ENCODE measurements around the gene B3GNT9. TPM values are rescaled to one million over a fixed set of nuclear protein-coding genes. Genes with fewer than 3 reads are reported as not detected.

Gene B3GNT9
- total RNA-seq, 1 experiment from 2014 or later = 3.8 TPM

GRCh38 chr16:67147437-67148140 is 3.2 kb downstream of the B3GNT9 start:
- Histone ChIP-seq H3K9ac (ENCODE audit: low read length) (no peak overlapping the region), H3K79me2 (ENCODE audit: insufficient read depth, low read length) (no peaks in the 10 kb centered on the region), H3K36me3 (ENCODE audit: control insufficient read depth in 1 of 2, insufficient read depth in 2 of 2, low read length in 2 of 2) (peaks cover 18 to 36% of the 10 kb centered on the region in 2 experiments; a peak in 3 of 4 replicates), H3K27me3 (ENCODE audit: insufficient read depth, low read length) (no peaks in the 10 kb centered on the region), H2AFZ (ENCODE audit: low read depth, low read length, poor library complexity, severe bottlenecking) (no peak overlapping the region), H3K4me2 (ENCODE audit: low read length) (no peak overlapping the region), H3K9me3 (ENCODE audit: control insufficient read depth in 1 of 2, insufficient read depth in 1 of 2, low read depth in 1 of 2, low read length in 2 of 2) (no peaks in the 10 kb centered on the region), H3K27ac (ENCODE audit: low read depth, low read length) (no peak overlapping the region), H4K20me1 (ENCODE audit: insufficient read depth) (no peaks in the 10 kb centered on the region), H3K4me3 (replicated peaks in 1 of 2; ENCODE audit: low read depth in 1 of 2, low read length in 2 of 2) (no peak overlapping the region), H3K9me2 (ENCODE audit: insufficient read depth) (no peaks in the 10 kb centered on the region), H3K4me1 (ENCODE audit: control insufficient read depth in 1 of 2, insufficient read depth in 2 of 2, low read length in 2 of 2) (peaks cover 3 to 18% of the 10 kb centered on the region in 2 experiments; a peak in 3 of 4 replicates)
- ChIA-PET POLR2A (no interaction called here), CTCF (no interaction called here), RAD21 (ENCODE audit: low non-redundant PET in 1 of 2, low total read pairs in 2 of 2, uncharacterized antibody in 2 of 2, unreplicated experiment in 2 of 2) (no interaction called here)
- BruUV-seq (replicated peaks) = TSS peak; percentile 15
- ATAC-seq (no peak), DNase-seq (ENCODE audit: low read depth, low spot score) (no peak)
- intact Hi-C loops (cut with micrococcal nuclease) = no loop called here
- TF ChIP-seq EGR1 (IDR thresholded peaks at IDR 0.05; ENCODE audit: low read depth) (no peak), EZH2 (IDR thresholded peaks at IDR 0.05) (no peak), TCF7L2 (IDR thresholded peaks at IDR 0.05; ENCODE audit: borderline replicate concordance, extremely low read depth, insufficient read depth, insufficient read length) (no peak), FOSL1 (IDR thresholded peaks at IDR 0.05; ENCODE audit: low read depth) (no peak), RAD21 (IDR thresholded peaks at IDR 0.05; ENCODE audit: low read depth) (no peak), ELF1 (IDR thresholded peaks at IDR 0.05; ENCODE audit: borderline replicate concordance, low read depth) (no peak), ZFX (IDR thresholded peaks at IDR 0.05) (no peak), ZNF274 (IDR thresholded peaks at IDR 0.05; ENCODE audit: low read depth, low read length) (no peak), CTCF (IDR thresholded peaks at IDR 0.05 in 2 of 3, conservative IDR thresholded peaks at IDR 0.05 in 1 of 3; ENCODE audit: borderline replicate concordance in 1 of 3, insufficient read depth in 1 of 3, low read depth in 2 of 3, low read length in 2 of 3) (no peak), ATF3 (IDR thresholded peaks at IDR 0.05) (no peak), SRF (IDR thresholded peaks at IDR 0.05; ENCODE audit: low read depth) (no peak), POLR2AphosphoS5 (IDR thresholded peaks at IDR 0.05; ENCODE audit: low read depth, low read length) (no peak), MAX (IDR thresholded peaks at IDR 0.05) (no peak), EZH2phosphoT487 (IDR thresholded peaks at IDR 0.05; ENCODE audit: borderline replicate concordance) (no peak), JUND (IDR thresholded peaks at IDR 0.05) (no peak)

Data from HCT116 (cell line).